ENCODE data around the gene TBC1D22B. TPM values are rescaled to one million over a fixed set of nuclear protein-coding genes. Genes with fewer than 3 reads are reported as not detected.

The TBC1D22B gene
- total RNA-seq, 4 donors from 2014 or later: 14.2 to 19.6 (median 18.4) TPM

DNA sequence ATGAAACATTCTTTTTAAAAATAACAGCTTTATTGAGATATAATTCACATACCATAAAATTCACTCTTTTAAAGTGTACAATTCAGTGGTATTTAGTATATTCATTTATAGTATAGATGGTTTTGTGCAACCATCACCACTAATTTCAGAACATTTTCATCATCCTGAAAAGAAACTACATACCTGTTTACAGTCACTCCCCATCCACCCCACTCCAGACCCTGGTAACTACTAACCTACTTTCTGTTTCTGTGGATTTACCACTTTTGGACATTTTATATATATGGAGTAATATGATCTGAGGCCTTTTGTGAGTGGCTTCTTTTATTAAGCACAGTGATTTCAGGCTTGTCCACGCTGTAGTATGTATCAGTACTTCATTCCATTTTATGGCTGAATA, 2.9 kb downstream of the TBC1D22B start:
- H3K27ac ChIP-seq: no peak overlapping the region
- 82% methylated on average over 1 of the region's 1 CpG for WGBS
- DNase-seq (ENCODE audit: low spot score in 2 of 2): no peak
- no peaks in the 10 kb centered on the region for H3K36me3 ChIP-seq
- H3K27me3 ChIP-seq: no peaks in the 10 kb centered on the region
- H3K9me3 ChIP-seq: no peaks in the 10 kb centered on the region
- H3K4me3 ChIP-seq: no peak overlapping the region
- TF ChIP-seq EP300 (IDR thresholded peaks at IDR 0.05) (no peak), POLR2AphosphoS5 (IDR thresholded peaks at IDR 0.05) (no peak), POLR2A (IDR thresholded peaks at IDR 0.05) (no peak)
- TF ChIP-seq, protein P1, sequence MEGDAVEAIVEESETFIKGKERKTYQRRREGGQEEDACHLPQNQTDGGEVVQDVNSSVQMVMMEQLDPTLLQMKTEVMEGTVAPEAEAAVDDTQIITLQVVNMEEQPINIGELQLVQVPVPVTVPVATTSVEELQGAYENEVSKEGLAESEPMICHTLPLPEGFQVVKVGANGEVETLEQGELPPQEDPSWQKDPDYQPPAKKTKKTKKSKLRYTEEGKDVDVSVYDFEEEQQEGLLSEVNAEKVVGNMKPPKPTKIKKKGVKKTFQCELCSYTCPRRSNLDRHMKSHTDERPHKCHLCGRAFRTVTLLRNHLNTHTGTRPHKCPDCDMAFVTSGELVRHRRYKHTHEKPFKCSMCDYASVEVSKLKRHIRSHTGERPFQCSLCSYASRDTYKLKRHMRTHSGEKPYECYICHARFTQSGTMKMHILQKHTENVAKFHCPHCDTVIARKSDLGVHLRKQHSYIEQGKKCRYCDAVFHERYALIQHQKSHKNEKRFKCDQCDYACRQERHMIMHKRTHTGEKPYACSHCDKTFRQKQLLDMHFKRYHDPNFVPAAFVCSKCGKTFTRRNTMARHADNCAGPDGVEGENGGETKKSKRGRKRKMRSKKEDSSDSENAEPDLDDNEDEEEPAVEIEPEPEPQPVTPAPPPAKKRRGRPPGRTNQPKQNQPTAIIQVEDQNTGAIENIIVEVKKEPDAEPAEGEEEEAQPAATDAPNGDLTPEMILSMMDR (IDR thresholded peaks at IDR 0.05): no peak
- peaks cover 43% of the 10 kb centered on the region for H3K4me1 ChIP-seq

DNA sequence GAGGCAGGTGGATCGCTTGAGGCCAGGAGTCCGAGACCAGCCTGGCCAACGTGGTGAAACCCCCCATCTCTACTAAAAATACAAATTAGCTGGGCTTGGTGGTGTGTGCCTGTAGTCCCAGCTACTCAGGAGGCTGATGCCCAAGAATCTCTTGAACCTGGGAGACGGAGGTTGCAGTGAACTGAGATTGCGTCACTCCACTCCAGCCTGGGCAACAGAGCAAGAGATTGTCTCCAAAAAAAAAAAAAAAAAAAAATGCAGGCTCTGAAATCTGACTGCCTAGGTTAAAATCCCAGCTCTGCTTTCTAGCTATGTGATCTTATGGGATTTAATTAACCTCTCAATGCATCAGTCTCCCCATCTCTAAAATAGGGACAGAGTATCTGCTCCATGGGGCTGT, 3.6 kb downstream of the TBC1D22B start:
- no peak overlapping the region for H3K27ac ChIP-seq
- H3K4me3 ChIP-seq: no peak overlapping the region
- H3K9me3 ChIP-seq: no peaks in the 10 kb centered on the region
- TF ChIP-seq, protein P1 (IDR thresholded peaks at IDR 0.05): no peak
- TF ChIP-seq POLR2A (IDR thresholded peaks at IDR 0.05): no peak
- TF ChIP-seq POLR2AphosphoS5 (IDR thresholded peaks at IDR 0.05): no peak
- TF ChIP-seq EP300 (IDR thresholded peaks at IDR 0.05): no peak
- 74% methylated on average over 5 of the region's 5 CpGs for WGBS
- no peak for DNase-seq (ENCODE audit: low spot score in 2 of 2)
- H3K36me3 ChIP-seq: no peaks in the 10 kb centered on the region
- no peaks in the 10 kb centered on the region for H3K27me3 ChIP-seq
- H3K4me1 ChIP-seq: peaks cover 43% of the 10 kb centered on the region

DNA sequence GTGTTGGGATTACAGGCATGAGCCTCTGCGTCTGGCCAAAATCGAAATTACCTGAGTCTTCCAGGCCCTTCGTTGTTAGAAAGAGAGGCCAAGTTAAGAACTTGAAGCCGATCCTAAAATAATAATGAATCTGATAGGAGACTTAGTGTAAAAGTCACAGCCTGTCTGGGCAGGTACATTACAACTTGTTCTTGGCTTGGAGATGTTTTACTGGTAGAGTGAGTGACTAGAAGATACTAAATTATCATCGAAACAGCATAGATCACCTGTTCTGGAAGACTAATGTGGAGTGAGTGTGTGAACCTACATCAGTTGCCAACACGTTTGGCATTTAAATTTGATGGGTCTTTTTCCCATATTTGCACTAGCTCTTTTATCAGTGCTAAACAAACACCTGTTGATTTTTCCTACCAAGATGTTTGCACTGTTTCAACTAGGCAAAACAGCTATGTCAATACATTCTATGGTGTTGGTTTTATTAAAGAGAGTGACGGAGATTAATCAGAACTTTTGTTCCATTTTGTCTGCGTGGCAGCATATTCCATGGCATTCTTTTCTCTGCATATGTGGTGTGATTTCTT, 5.0 kb downstream of the TBC1D22B start:
- H3K4me1 ChIP-seq: peaks cover 37% of the 10 kb centered on the region
- no peaks in the 10 kb centered on the region for H3K36me3 ChIP-seq
- no peaks in the 10 kb centered on the region for H3K9me3 ChIP-seq
- no peaks in the 10 kb centered on the region for H3K27me3 ChIP-seq
- no peak for DNase-seq (ENCODE audit: low spot score in 2 of 2)
- 56% methylated on average over 8 of the region's 8 CpGs for WGBS
- H3K4me3 ChIP-seq: no peak overlapping the region
- H3K27ac ChIP-seq: peak overlapping the region; percentile 31
- TF ChIP-seq POLR2A (IDR thresholded peaks at IDR 0.05): no peak
- TF ChIP-seq POLR2AphosphoS5 (IDR thresholded peaks at IDR 0.05): no peak
- TF ChIP-seq EP300 (IDR thresholded peaks at IDR 0.05): no peak
- TF ChIP-seq, protein P1 (IDR thresholded peaks at IDR 0.05): no peak

DNA sequence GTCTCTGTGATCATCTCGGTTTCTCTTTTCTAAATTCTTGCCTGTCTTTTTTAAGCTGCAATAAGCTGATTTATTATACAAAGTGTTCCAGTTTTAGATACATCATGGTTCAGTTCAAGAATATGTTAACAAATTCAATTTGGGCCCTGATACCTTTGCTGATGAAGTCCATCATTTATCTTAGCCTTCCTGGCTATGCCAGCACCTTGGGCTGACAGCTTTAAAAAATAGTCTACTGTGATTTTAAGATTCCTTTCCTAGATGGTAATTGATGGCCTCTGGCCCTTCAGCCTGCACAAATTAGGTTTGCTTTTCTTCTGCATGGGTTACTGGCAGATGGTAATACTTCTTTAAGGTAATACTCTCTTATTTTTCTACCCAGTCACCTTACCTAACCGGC, 7.4 kb downstream of the TBC1D22B start:
- no peaks in the 10 kb centered on the region for H3K9me3 ChIP-seq
- H3K4me3 ChIP-seq: no peak overlapping the region
- H3K4me1 ChIP-seq: peaks cover 18% of the 10 kb centered on the region
- no peak overlapping the region for H3K27ac ChIP-seq
- WGBS: 82% methylated on average over 2 of the region's 2 CpGs
- DNase-seq (ENCODE audit: low spot score in 2 of 2): no peak
- H3K27me3 ChIP-seq: no peaks in the 10 kb centered on the region
- H3K36me3 ChIP-seq: peaks cover 3% of the 10 kb centered on the region
- no peak for TF ChIP-seq POLR2A (IDR thresholded peaks at IDR 0.05)
- no peak for TF ChIP-seq POLR2AphosphoS5 (IDR thresholded peaks at IDR 0.05)
- TF ChIP-seq, protein P1 (IDR thresholded peaks at IDR 0.05): no peak

DNA sequence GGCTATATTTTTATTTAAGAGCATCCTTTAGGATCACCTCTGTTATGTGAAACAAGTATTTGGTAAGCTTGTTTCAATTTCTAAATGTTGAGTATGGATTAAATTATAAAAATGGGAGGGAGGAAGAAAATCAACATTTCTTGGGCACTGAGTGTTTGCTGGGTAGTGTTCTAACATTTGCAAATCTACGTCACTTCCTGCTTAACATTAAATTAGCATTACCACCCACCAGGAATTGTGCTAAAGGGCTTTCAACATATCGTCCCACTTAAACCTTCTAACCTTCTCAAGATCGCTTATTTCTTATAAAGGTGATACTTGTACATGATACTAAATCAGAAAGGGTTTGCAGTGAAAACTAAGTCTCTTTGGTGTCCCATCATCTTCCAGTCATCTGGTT, 8.3 kb downstream of the TBC1D22B start:
- H3K36me3 ChIP-seq: peaks cover 12% of the 10 kb centered on the region
- TF ChIP-seq POLR2A (IDR thresholded peaks at IDR 0.05) (no peak), EP300 (IDR thresholded peaks at IDR 0.05) (no peak), POLR2AphosphoS5 (IDR thresholded peaks at IDR 0.05) (no peak)
- TF ChIP-seq, protein P1 (IDR thresholded peaks at IDR 0.05): no peak
- no peaks in the 10 kb centered on the region for H3K27me3 ChIP-seq
- WGBS: 77% methylated on average over 3 of the region's 3 CpGs
- H3K27ac ChIP-seq: no peak overlapping the region
- peaks cover 18% of the 10 kb centered on the region for H3K4me1 ChIP-seq
- H3K4me3 ChIP-seq: no peak overlapping the region
- H3K9me3 ChIP-seq: no peaks in the 10 kb centered on the region
- DNase-seq (ENCODE audit: low spot score in 2 of 2): no peak
